Spinal cord (tissue), 10 donors: ENCODE measurements around the gene TIFAB. TPM values are rescaled to one million over a fixed set of nuclear protein-coding genes. Genes with fewer than 3 reads are reported as not detected.

Source experiments
- DNase-seq, 6 donors: peaks; one replicate each; pipeline versions ENCODE4 v3.0.0 to v3.0.0-alpha.2; 2013 to 2015; ENCODE audit warnings: low spot score in 6 of 6, low read depth in 4 of 6
- H3K27ac ChIP-seq: one replicate; pipeline ENCODE4 v1.5.1; 2013; ENCODE audit warnings: low read depth, low read length, control low read depth
- H3K27me3 ChIP-seq: one replicate; pipeline ENCODE4 v1.6.1; 2013; ENCODE audit warnings: low read length; ENCODE audit not compliant: control insufficient read depth, insufficient read depth
- H3K36me3 ChIP-seq: one replicate; pipeline ENCODE4 v1.6.1; 2013; ENCODE audit warnings: low read length; ENCODE audit not compliant: control insufficient read depth, insufficient read depth
- H3K4me1 ChIP-seq: one replicate; pipeline ENCODE4 v1.6.1; 2013; ENCODE audit warnings: low read length; ENCODE audit not compliant: control insufficient read depth, insufficient read depth
- H3K4me3 ChIP-seq: one replicate; pipeline ENCODE4 v1.5.1; 2013; ENCODE audit warnings: low read depth, low read length, control low read depth
- H3K9me3 ChIP-seq: one replicate; pipeline ENCODE4 v1.6.1; 2013; ENCODE audit warnings: low read length; ENCODE audit not compliant: control insufficient read depth, insufficient read depth
- WGBS: methylation state at CpG from one replicate; pipeline ENCODE4 v1.1.5; 2013; ENCODE audit warnings: missing lambda C conversion rate; ENCODE audit not compliant: insufficient coverage; 5-methylcytosine and 5-hydroxymethylcytosine counted together
- polyA plus RNA-seq, 2 donors: library from polyadenylated mRNA; unstranded; fragments of 120-200 nt; gene quantifications; one replicate each; pipeline ENCODE4 v1.2.1, GENCODE V29; 2013; ENCODE audit not compliant: insufficient read length in 2 of 2
- total RNA-seq, 2 donors: library from RNA; depleted of rRNA in 1 of 2; stranded (reverse); fragments of 120-200 nt in 1 of 2; fragments of >200 nt in 1 of 2; gene quantifications; one replicate each; pipeline versions ENCODE4 v1.2.3 to v1.2.4, GENCODE V29; 2013 to 2014
- donor health status: healthy.

TIFAB gene
- total and polyA plus RNA-seq, 4 donors = 0.06 to 0.10 TPM; not detected in 2

- H3K36me3 ChIP-seq = no peaks in the 10 kb centered on the region
- H3K27me3 ChIP-seq = peaks cover 5% of the 10 kb centered on the region
- H3K4me3 ChIP-seq = no peak overlapping the region
- no peaks in the 10 kb centered on the region for H3K9me3 ChIP-seq
- peak in 2 of 6 donors; percentile 57 to 66 for DNase-seq
- WGBS = 45% methylated on average over 10 of the region's 13 CpGs
- peaks cover 47% of the 10 kb centered on the region for H3K4me1 ChIP-seq
- no peak overlapping the region for H3K27ac ChIP-seq
Measured at GRCh38 chr5:135437796-135438560, 14.2 kb downstream of the TIFAB start.

- H3K4me3 ChIP-seq = no peak overlapping the region
- DNase-seq = no peak
- no peaks in the 10 kb centered on the region for H3K9me3 ChIP-seq
- H3K36me3 ChIP-seq = no peaks in the 10 kb centered on the region
- 76% methylated on average over 4 of the region's 7 CpGs for WGBS
- peaks cover 5% of the 10 kb centered on the region for H3K27me3 ChIP-seq
- H3K27ac ChIP-seq = no peak overlapping the region
- H3K4me1 ChIP-seq = peaks cover 41% of the 10 kb centered on the region
Measured at GRCh38 chr5:135437422-135437795, 14.7 kb downstream of the TIFAB start.

GRCh38 chr5:135436951-135437418 lies 15.2 kb downstream of the TIFAB start:
- Histone ChIP-seq H3K9me3 (no peaks in the 10 kb centered on the region), H3K27me3 (peaks cover 5% of the 10 kb centered on the region), H3K36me3 (no peaks in the 10 kb centered on the region), H3K4me3 (no peak overlapping the region), H3K27ac (no peak overlapping the region), H3K4me1 (peaks cover 40% of the 10 kb centered on the region)
- 47% methylated on average over 5 of the region's 7 CpGs for WGBS
- DNase-seq = no peak

GRCh38 chr5:135435467-135436330 lies 16.5 kb downstream of the TIFAB start:
- Histone ChIP-seq H3K9me3 (no peaks in the 10 kb centered on the region), H3K27ac (no peak overlapping the region), H3K4me1 (peaks cover 40% of the 10 kb centered on the region), H3K36me3 (no peaks in the 10 kb centered on the region), H3K4me3 (no peak overlapping the region), H3K27me3 (peaks cover 5% of the 10 kb centered on the region)
- no peak for DNase-seq
- 94% methylated on average over 8 of the region's 9 CpGs for WGBS

GRCh38 chr5:135434591-135435466 lies 17.3 kb downstream of the TIFAB start:
- no peaks in the 10 kb centered on the region for H3K36me3 ChIP-seq
- WGBS = 73% methylated on average over 24 of the region's 24 CpGs
- no peak overlapping the region for H3K4me3 ChIP-seq
- H3K9me3 ChIP-seq = no peaks in the 10 kb centered on the region
- peaks cover 5% of the 10 kb centered on the region for H3K27me3 ChIP-seq
- H3K27ac ChIP-seq = no peak overlapping the region
- DNase-seq = no peak
- H3K4me1 ChIP-seq = peaks cover 40% of the 10 kb centered on the region

GRCh38 chr5:135433681-135434426 lies 18.3 kb downstream of the TIFAB start:
- WGBS = 76% methylated on average over 12 of the region's 12 CpGs
- H3K4me1 ChIP-seq = peaks cover 36% of the 10 kb centered on the region
- H3K36me3 ChIP-seq = no peaks in the 10 kb centered on the region
- H3K4me3 ChIP-seq = no peak overlapping the region
- H3K27ac ChIP-seq = no peak overlapping the region
- no peaks in the 10 kb centered on the region for H3K9me3 ChIP-seq
- H3K27me3 ChIP-seq = peaks cover 5% of the 10 kb centered on the region
- DNase-seq = no peak

- Histone ChIP-seq H3K9me3 (peaks cover 3% of the 10 kb centered on the region), H3K36me3 (no peaks in the 10 kb centered on the region), H3K27ac (no peak overlapping the region), H3K4me1 (peaks cover 24% of the 10 kb centered on the region), H3K27me3 (peaks cover 5% of the 10 kb centered on the region), H3K4me3 (no peak overlapping the region)
- no peak for DNase-seq
- WGBS = 60% methylated on average over 1 of the region's 4 CpGs
Measured at GRCh38 chr5:135432113-135432512, 20.0 kb downstream of the TIFAB start.

GRCh38 chr5:135430135-135430437 lies 22.1 kb downstream of the TIFAB start:
- H3K4me3 ChIP-seq = no peak overlapping the region
- WGBS = 58% methylated on average over 6 of the region's 7 CpGs
- no peak for DNase-seq
- H3K4me1 ChIP-seq = peaks cover 11% of the 10 kb centered on the region
- no peak overlapping the region for H3K27ac ChIP-seq
- H3K36me3 ChIP-seq = no peaks in the 10 kb centered on the region
- H3K9me3 ChIP-seq = peaks cover 3% of the 10 kb centered on the region
- peaks cover 5% of the 10 kb centered on the region for H3K27me3 ChIP-seq
